Neural progenitor cell (in vitro differentiated cells): ENCODE data around the gene RAB5B. TPM values are rescaled to one million over a fixed set of nuclear protein-coding genes. Genes with fewer than 3 reads are reported as not detected.

Experiments used
- DNase-seq: peaks from one replicate; pipeline ENCODE4 v3.0.0-alpha.2; 2016; ENCODE audit warnings: low spot score
- H2AFZ ChIP-seq: fragments of 200-600 bp; sonication (generic); replicated peaks from 2 replicates; pipeline ENCODE4 v1.6.1; 2016; ENCODE audit warnings: antibody characterized with exemption
- H3F3A ChIP-seq: fragments of 200-600 bp; sonication (generic); 2 replicates; pipeline ENCODE4 v1.6.1; 2016; ENCODE audit warnings: antibody characterized with exemption, low read depth
- H3K27ac ChIP-seq: fragments of 200-600 bp; sonication (generic); 2 replicates; pipeline ENCODE4 v1.5.1; 2016; ENCODE audit warnings: mild to moderate bottlenecking
- H3K27me3 ChIP-seq: fragments of 200-600 bp; sonication (generic); 2 replicates; pipeline ENCODE4 v1.6.1; 2016; ENCODE audit warnings: mild to moderate bottlenecking, moderate library complexity
- H3K36me3 ChIP-seq: fragments of 200-600 bp; sonication (generic); 2 replicates; pipeline ENCODE4 v1.5.1; 2016
- H3K4me1 ChIP-seq: fragments of 200-600 bp; sonication (generic); 2 replicates; pipeline ENCODE4 v1.6.1; 2016; ENCODE audit warnings: mixed run types
- H3K4me2 ChIP-seq: fragments of 200-600 bp; sonication (generic); 2 replicates; pipeline ENCODE4 v1.6.1; 2016
- H3K4me3 ChIP-seq: fragments of 200-600 bp; sonication (generic); 2 replicates; pipeline ENCODE4 v1.5.1; 2016
- H3K79me2 ChIP-seq: fragments of 200-600 bp; sonication (generic); 2 replicates; pipeline ENCODE4 v1.6.1; 2016; ENCODE audit warnings: low read depth
- H3K9ac ChIP-seq: fragments of 200-600 bp; sonication (generic); 2 replicates; pipeline ENCODE4 v1.6.1; 2016
- H3K9me3 ChIP-seq: fragments of 200-600 bp; sonication (generic); 2 replicates; pipeline ENCODE4 v1.5.1; 2016; ENCODE audit warnings: low read depth
- H4K20me1 ChIP-seq: fragments of 200-600 bp; sonication (generic); 2 replicates; pipeline ENCODE4 v1.6.1; 2016; ENCODE audit warnings: low read depth
- H3K27ac Mint-ChIP-seq: 3 replicates; pipeline ENCODE4 v1.8.0; 2021; ENCODE audit warnings: mixed read lengths
- H3K27me3 Mint-ChIP-seq: 2 replicates; pipeline ENCODE4 v1.8.0; 2022; ENCODE audit warnings: low read depth, mild to moderate bottlenecking, inconsistent platforms, moderate library complexity, mixed read lengths; ENCODE audit not compliant: insufficient read depth
- H3K36me3 Mint-ChIP-seq: 3 replicates; pipeline ENCODE4 v1.8.0; 2021; ENCODE audit warnings: mixed read lengths
- H3K4me1 Mint-ChIP-seq: 3 replicates; pipeline ENCODE4 v1.8.0; 2021; ENCODE audit warnings: mixed read lengths
- H3K4me3 Mint-ChIP-seq: 3 replicates; pipeline ENCODE4 v1.8.0; 2021; ENCODE audit warnings: mild to moderate bottlenecking, moderate library complexity, mixed read lengths
- H3K9me3 Mint-ChIP-seq: 3 replicates; pipeline ENCODE4 v1.8.0; 2020; ENCODE audit warnings: mixed read lengths
- CTCF ChIP-seq: fragments of 200-600 bp; sonication (generic); IDR thresholded peaks from 2 replicates; pipeline ENCODE4 v1.5.1; 2017; ENCODE audit warnings: antibody characterized with exemption, mild to moderate bottlenecking
- EZH2 ChIP-seq: fragments of 200-600 bp; sonication (generic); IDR thresholded peaks from 2 replicates; pipeline ENCODE4 v1.6.1; 2017; ENCODE audit warnings: antibody characterized with exemption, mild to moderate bottlenecking, moderate library complexity
- EZH2phosphoT487 ChIP-seq: fragments of 200-600 bp; sonication (generic); IDR thresholded peaks from 2 replicates; pipeline ENCODE4 v1.6.1; 2017; ENCODE audit warnings: antibody characterized with exemption
- total RNA-seq: library from RNA; depleted of rRNA; stranded (reverse); fragments of >200 nt; gene quantifications from 2 replicates; pipeline ENCODE4 v1.2.3, GENCODE V29; 2015; ENCODE audit warnings: low replicate concordance

The RAB5B gene
- total RNA-seq, 1 donor from 2014 or later: 62.9 TPM

GRCh38 chr12:55942577-55943136 is 31.2 kb upstream of the RAB5B start:
- peaks cover 7% of the 10 kb centered on the region for H3K4me1 ChIP-seq
- peaks cover 12% of the 10 kb centered on the region for H3K4me1 Mint-ChIP-seq
- no peaks in the 10 kb centered on the region for H3K36me3 ChIP-seq
- H4K20me1 ChIP-seq: no peaks in the 10 kb centered on the region
- peaks cover 6% of the 10 kb centered on the region for H3K27me3 Mint-ChIP-seq
- no peaks in the 10 kb centered on the region for H3K9me3 Mint-ChIP-seq
- no peak overlapping the region for H3K9ac ChIP-seq
- no peak for TF ChIP-seq EZH2phosphoT487
- TF ChIP-seq EZH2: no peak
- no peak for TF ChIP-seq CTCF
- H3K9me3 ChIP-seq: no peaks in the 10 kb centered on the region
- no peak overlapping the region for H3K4me2 ChIP-seq
- H3F3A ChIP-seq: no peaks in the 10 kb centered on the region
- no peaks in the 10 kb centered on the region for H3K79me2 ChIP-seq
- H3K4me3 ChIP-seq: no peak overlapping the region
- no peak overlapping the region for H3K4me3 Mint-ChIP-seq
- no peak overlapping the region for H3K27ac ChIP-seq
- H3K36me3 Mint-ChIP-seq: no peaks in the 10 kb centered on the region
- no peak for DNase-seq
- H2AFZ ChIP-seq: no peak overlapping the region
- H3K27ac Mint-ChIP-seq: no peak overlapping the region
- H3K27me3 ChIP-seq: no peaks in the 10 kb centered on the region

- no peak for DNase-seq
- no peak overlapping the region for H3K27ac Mint-ChIP-seq
- H3K9me3 ChIP-seq: no peaks in the 10 kb centered on the region
These were observed 27.3 kb upstream of the RAB5B start for GRCh38 chr12:55946553-55946952.

GRCh38 chr12:55955344-55955743 is 18.5 kb upstream of the RAB5B start:
- Histone ChIP-seq H3K79me2 (no peaks in the 10 kb centered on the region), H3K36me3 (no peaks in the 10 kb centered on the region), H3K4me2 (no peak overlapping the region), H3K27me3 (no peaks in the 10 kb centered on the region), H3K4me3 (no peak overlapping the region), H3K27ac (no peak overlapping the region), H3F3A (no peaks in the 10 kb centered on the region), H3K9me3 (no peaks in the 10 kb centered on the region), H4K20me1 (peaks cover 5% of the 10 kb centered on the region), H3K9ac (no peak overlapping the region), H3K4me1 (no peaks in the 10 kb centered on the region), H2AFZ (no peak overlapping the region)
- Mint-ChIP-seq H3K9me3 (no peaks in the 10 kb centered on the region), H3K27me3 (peaks cover 2% of the 10 kb centered on the region), H3K27ac (no peak overlapping the region), H3K4me3 (no peak overlapping the region), H3K36me3 (no peaks in the 10 kb centered on the region), H3K4me1 (peaks cover 7% of the 10 kb centered on the region)
- no peak for DNase-seq
- TF ChIP-seq EZH2phosphoT487 (no peak), EZH2 (no peak), CTCF (no peak)

More at GRCh38 chr12:55946553-55946952, 27.3 kb upstream of the RAB5B start:
- H3K4me1 Mint-ChIP-seq: peaks cover 6% of the 10 kb centered on the region
- Histone ChIP-seq H3K79me2 (no peaks in the 10 kb centered on the region), H3K27ac (no peak overlapping the region), H3K36me3 (no peaks in the 10 kb centered on the region), H3K9ac (no peak overlapping the region), H4K20me1 (no peaks in the 10 kb centered on the region), H3K4me3 (no peak overlapping the region), H3K27me3 (no peaks in the 10 kb centered on the region), H3K4me2 (no peak overlapping the region), H3F3A (no peaks in the 10 kb centered on the region), H2AFZ (no peak overlapping the region), H3K4me1 (no peaks in the 10 kb centered on the region)
- H3K4me3 Mint-ChIP-seq: no peak overlapping the region
- no peaks in the 10 kb centered on the region for H3K36me3 Mint-ChIP-seq
- no peaks in the 10 kb centered on the region for H3K9me3 Mint-ChIP-seq
- TF ChIP-seq EZH2phosphoT487 (no peak), CTCF (no peak), EZH2 (no peak)
- H3K27me3 Mint-ChIP-seq: peaks cover 3% of the 10 kb centered on the region
